Spleen (tissue), 11 donors: ENCODE results near the gene NCOA4. TPM values are rescaled to one million over a fixed set of nuclear protein-coding genes. Genes with fewer than 3 reads are reported as not detected.

ENCODE experiments used
- DNase-seq: peaks from one replicate; pipeline ENCODE4 v3.0.0-alpha.2; 2020
- H3K27ac ChIP-seq, 8 donors: fragments of 200-600 bp; sonication (generic) in 7 of 8; 1 replicate in 4 of 8; 2 replicates in 4 of 8; pipeline versions ENCODE4 v1.5.0 to v1.8.0; 2016 to 2021; ENCODE audit warnings: inconsistent platforms in 4 of 8, mild to moderate bottlenecking in 4 of 8, moderate library complexity in 1 of 8
- H3K27me3 ChIP-seq, 7 donors: fragments of 200-600 bp; sonication (generic) in 6 of 7; replicated peaks in 1 of 7; 1 replicate in 4 of 7; 2 replicates in 3 of 7; pipeline versions ENCODE4 v1.5.0 to v1.8.0; 2016 to 2021; ENCODE audit warnings: inconsistent platforms in 3 of 7, mild to moderate bottlenecking in 1 of 7
- H3K36me3 ChIP-seq, 6 donors: fragments of 200-600 bp; sonication (generic) in 5 of 6; 1 replicate in 4 of 6; 2 replicates in 2 of 6; pipeline versions ENCODE4 v1.5.0 to v1.8.0; 2016 to 2021; ENCODE audit warnings: inconsistent platforms in 2 of 6
- H3K4me1 ChIP-seq, 6 donors: fragments of 200-600 bp; sonication (generic) in 5 of 6; 1 replicate in 3 of 6; 2 replicates in 3 of 6; pipeline versions ENCODE4 v1.5.0 to v1.8.0; 2016 to 2021; ENCODE audit warnings: inconsistent platforms in 3 of 6
- H3K4me3 ChIP-seq, 8 donors: fragments of 200-600 bp; sonication (generic) in 7 of 8; 1 replicate in 4 of 8; 2 replicates in 4 of 8; pipeline versions ENCODE4 v1.5.0 to v1.8.0; 2016 to 2021; ENCODE audit warnings: inconsistent platforms in 4 of 8, mild to moderate bottlenecking in 4 of 8, moderate library complexity in 2 of 8
- H3K9me3 ChIP-seq, 8 donors: fragments of 200-600 bp; sonication (generic) in 7 of 8; 1 replicate in 4 of 8; 2 replicates in 4 of 8; pipeline versions ENCODE4 v1.5.0 to v1.8.0; 2016 to 2021; ENCODE audit warnings: inconsistent platforms in 4 of 8
- CTCF ChIP-seq, 11 experiments: fragments of 200-600 bp in 7 of 11; fragments of 450-650 bp in 4 of 11; sonication (generic) in 4 of 11; IDR thresholded peaks in 8 of 11; conservative IDR thresholded peaks in 3 of 11; 1 replicate in 7 of 11; 2 replicates in 4 of 11; pipeline versions ENCODE4 v1.4.0 to v1.8.0; 2016 to 2021; ENCODE audit warnings: antibody characterized with exemption in 11 of 11, inconsistent platforms in 4 of 11, mild to moderate bottlenecking in 1 of 11
- POLR2A ChIP-seq, 3 donors: fragments of 450-650 bp; IDR thresholded peaks; one replicate each; pipeline ENCODE4 v1.5.1; 2017; ENCODE audit warnings: antibody characterized with exemption in 3 of 3, mild to moderate bottlenecking in 1 of 3
- POLR2AphosphoS5 ChIP-seq, 3 donors: sonication (generic); formaldehyde crosslinking; IDR thresholded peaks; one replicate each; pipeline ENCODE4 v1.5.1; 2017; ENCODE audit warnings: antibody characterized with exemption in 3 of 3
- WGBS, 5 donors: extraction: QIAGEN DNeasy Blood & Tissue Kit in 3 of 5; methylation state at CpG; one replicate each; pipeline versions ENCODE4 v1.1.5 to v1.1.7; 2013 to 2018; 5-methylcytosine and 5-hydroxymethylcytosine counted together
- intact Hi-C: fragments of 100-400 bp; cut with DNase I; formaldehyde crosslinking; loops from one replicate; pipeline ENCODE4 v1.15.0; 2023; ENCODE audit warnings: low total_unique reads
- polyA plus RNA-seq, 3 donors: library from polyadenylated mRNA; stranded (reverse); fragments of 200-250 nt; gene quantifications; one replicate each; pipeline ENCODE4 v1.2.1, GENCODE V29; 2013
- total RNA-seq, 7 donors: library from RNA; depleted of rRNA in 3 of 7; stranded (reverse); fragments of >200 nt in 3 of 7; fragmentation: NEBNext Ultra II Directional in 4 of 7; extraction: Animal tissue kit (Norgen Biotek cat#: 25700) in 4 of 7; gene quantifications; one replicate each; pipeline versions ENCODE4 v1.1.0 to v1.2.1, GENCODE V29; 2016 to 2021
- donor health status: healthy with polysubstance abuse.
- donor health status: DM: no; HTN: no; CAD: no; lungs with moderate emphysema.
- donor health status: DM: no; HTN: no; CAD: no.
- donor health status: Bipolar disorder and iron deficiency.
- donor health status: healthy.
- donor health status: DM: no; HTN: no; CAD: no.
- donor health status: DM: yes; HTN: yes; CAD: no.

Gene NCOA4
- total and polyA plus RNA-seq, 10 donors: 39.3 to 352 (median 255) TPM

DNA sequence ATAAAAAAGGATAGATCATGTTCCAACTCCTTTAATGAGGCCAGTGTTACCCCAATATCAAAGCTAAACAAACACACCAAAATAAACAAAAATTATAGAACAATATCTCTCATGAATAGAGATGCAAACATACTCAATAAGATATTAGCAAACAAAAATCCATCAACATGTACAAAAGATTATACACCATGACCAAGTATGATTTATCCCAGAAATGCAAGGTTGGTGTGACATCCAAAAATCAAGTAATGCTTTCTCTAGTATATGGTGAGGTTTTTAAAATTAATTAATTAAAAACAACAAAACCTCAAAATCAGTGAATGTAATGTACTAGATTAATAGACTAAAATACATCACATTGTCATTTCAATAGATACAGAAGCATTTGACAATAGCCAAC is 26.6 kb upstream of the NCOA4 start:
- H3K36me3 ChIP-seq: no peaks in the 10 kb centered on the region
- H3K9me3 ChIP-seq: peaks cover 0 to 20% (median 15%) of the 10 kb centered on the region in 8 donors
- intact Hi-C loops: no loop called here
- no peak for DNase-seq
- peaks cover 0 to 5% (median 0%) of the 10 kb centered on the region in 6 donors for H3K4me1 ChIP-seq
- no peaks in the 10 kb centered on the region for H3K27me3 ChIP-seq
- TF ChIP-seq CTCF (IDR thresholded peaks at IDR 0.05 in 8 of 11, conservative IDR thresholded peaks at IDR 0.05 in 3 of 11) (no peak), POLR2AphosphoS5 (IDR thresholded peaks at IDR 0.05) (no peak), POLR2A (IDR thresholded peaks at IDR 0.05) (no peak)
- no peak overlapping the region for H3K27ac ChIP-seq
- no peak overlapping the region for H3K4me3 ChIP-seq

DNA sequence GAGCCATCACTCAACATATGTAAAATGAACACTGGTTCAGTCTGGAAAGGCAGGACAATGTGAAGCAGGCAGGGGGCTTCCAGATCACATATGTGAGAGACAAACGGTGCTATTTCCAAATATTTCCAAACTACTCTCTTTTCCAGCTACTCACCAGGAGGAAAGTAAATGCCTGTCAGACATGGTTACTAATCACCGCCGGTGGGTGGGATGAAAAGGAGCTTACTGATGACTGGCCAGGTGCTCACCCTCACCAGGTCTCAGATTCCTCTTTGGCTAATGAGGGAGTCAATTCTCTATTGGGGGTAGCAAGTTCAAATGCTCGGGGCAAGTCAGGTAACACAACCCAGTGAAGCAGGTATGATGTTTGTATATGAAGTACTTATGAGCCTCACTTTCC is 25.3 kb upstream of the NCOA4 start:
- Histone ChIP-seq H3K27ac (no peak overlapping the region), H3K27me3 (peaks cover 0 to 5% (median 0%) of the 10 kb centered on the region in 7 donors), H3K36me3 (no peaks in the 10 kb centered on the region), H3K9me3 (peaks cover 0 to 20% (median 15%) of the 10 kb centered on the region in 8 donors), H3K4me1 (peaks cover 0 to 5% (median 0%) of the 10 kb centered on the region in 6 donors), H3K4me3 (no peak overlapping the region)
- intact Hi-C loops: no loop called here
- 75 to 93% (median 90%) methylated on average over 4 of the region's 4 CpGs for WGBS, 5 donors
- TF ChIP-seq CTCF (IDR thresholded peaks at IDR 0.05 in 8 of 11, conservative IDR thresholded peaks at IDR 0.05 in 3 of 11): no peak
- TF ChIP-seq POLR2A (IDR thresholded peaks at IDR 0.05): no peak
- no peak for TF ChIP-seq POLR2AphosphoS5 (IDR thresholded peaks at IDR 0.05)
- DNase-seq: no peak

DNA sequence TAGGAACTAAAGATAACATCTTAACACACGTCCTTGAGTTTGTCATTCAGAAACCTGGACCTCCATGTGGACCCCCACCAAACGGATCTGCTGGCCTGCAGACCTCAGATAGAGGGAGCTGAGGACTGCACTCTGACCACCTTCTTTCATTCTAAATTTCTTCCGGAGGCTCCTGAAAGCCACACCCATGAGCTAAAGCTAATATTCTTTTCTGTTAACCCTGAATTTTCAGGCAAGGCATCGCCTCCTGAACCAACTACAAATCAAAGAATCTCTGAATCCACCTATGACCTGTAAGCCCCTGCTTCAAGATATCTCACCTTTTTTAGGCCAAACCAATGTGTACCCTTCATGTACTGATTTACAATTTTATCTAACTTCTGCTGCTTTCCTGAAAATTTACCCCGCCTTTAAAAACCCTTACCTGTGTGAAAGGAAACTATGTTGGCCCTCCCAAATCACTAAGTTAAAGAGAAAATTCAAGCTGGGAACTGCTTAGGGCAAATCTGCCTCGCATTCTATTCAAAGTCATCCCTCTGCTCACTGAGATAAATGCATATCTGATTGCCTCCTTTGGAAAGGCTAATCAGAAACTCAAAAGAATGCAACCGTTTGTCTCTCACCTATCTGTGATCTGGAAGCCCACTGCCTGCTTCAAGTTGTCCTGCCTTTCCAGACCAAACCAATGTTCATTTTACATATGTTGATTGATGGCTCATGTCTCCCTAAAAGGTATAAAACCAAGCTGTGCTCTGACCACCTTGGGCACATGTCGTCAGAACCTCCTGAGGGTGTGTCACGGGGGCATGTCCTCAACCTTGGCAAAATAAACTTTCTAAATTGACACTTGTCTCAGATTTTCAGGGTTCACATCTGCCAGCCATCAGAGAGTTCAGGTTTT is 23.4 kb upstream of the NCOA4 start:
- TF ChIP-seq POLR2AphosphoS5 (IDR thresholded peaks at IDR 0.05) (no peak), CTCF (IDR thresholded peaks at IDR 0.05 in 8 of 11, conservative IDR thresholded peaks at IDR 0.05 in 3 of 11) (no peak), POLR2A (IDR thresholded peaks at IDR 0.05) (no peak)
- no peaks in the 10 kb centered on the region for H3K36me3 ChIP-seq
- H3K27me3 ChIP-seq: peaks cover 0 to 5% (median 0%) of the 10 kb centered on the region in 7 donors
- H3K4me3 ChIP-seq: no peak overlapping the region
- 71 to 82% (median 73%) methylated on average over 9 of the region's 9 CpGs for WGBS, 5 donors
- no peak for DNase-seq
- intact Hi-C loops: no loop called here
- H3K27ac ChIP-seq: no peak overlapping the region
- H3K9me3 ChIP-seq: peaks cover 0 to 20% (median 15%) of the 10 kb centered on the region in 8 donors
- peaks cover 0 to 5% (median 0%) of the 10 kb centered on the region in 6 donors for H3K4me1 ChIP-seq

DNA sequence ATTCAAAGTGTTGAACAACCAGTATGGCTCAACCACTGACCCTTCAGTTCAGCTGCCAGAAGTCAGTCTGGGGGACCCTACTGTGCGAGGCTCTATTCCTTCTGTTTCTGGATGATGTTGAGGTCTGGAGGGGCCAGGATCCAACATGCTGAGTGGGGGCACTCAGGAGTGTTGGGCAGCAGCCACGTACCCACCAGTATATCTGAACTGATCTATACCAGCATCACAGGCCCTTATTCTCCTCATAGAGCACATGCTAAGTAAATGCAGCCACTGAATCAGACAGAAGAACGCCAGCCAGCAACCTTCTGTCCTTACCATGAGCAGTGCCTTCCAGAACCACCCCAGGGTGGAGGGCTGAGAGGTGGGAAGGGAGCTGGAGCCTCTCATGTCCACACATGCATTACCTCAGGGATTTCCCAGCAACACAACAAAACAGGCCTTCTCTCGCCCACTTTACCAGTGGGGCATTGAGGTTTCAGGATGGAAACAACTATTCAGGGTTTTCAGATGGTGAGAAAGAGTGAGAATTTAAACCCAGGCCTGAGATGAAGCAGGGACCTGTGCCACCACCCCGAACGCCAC is 22.5 kb upstream of the NCOA4 start:
- DNase-seq: no peak
- Histone ChIP-seq H3K9me3 (peaks cover 0 to 17% (median 14%) of the 10 kb centered on the region in 8 donors), H3K36me3 (no peaks in the 10 kb centered on the region), H3K27ac (no peak overlapping the region), H3K27me3 (peaks cover 0 to 5% (median 0%) of the 10 kb centered on the region in 7 donors), H3K4me1 (peaks cover 0 to 5% (median 0%) of the 10 kb centered on the region in 6 donors), H3K4me3 (no peak overlapping the region)
- TF ChIP-seq POLR2A (IDR thresholded peaks at IDR 0.05): no peak
- no peak for TF ChIP-seq CTCF (IDR thresholded peaks at IDR 0.05 in 8 of 11, conservative IDR thresholded peaks at IDR 0.05 in 3 of 11)
- TF ChIP-seq POLR2AphosphoS5 (IDR thresholded peaks at IDR 0.05): no peak
- WGBS, 5 donors: 80 to 91% (median 89%) methylated on average over 6 of the region's 6 CpGs
- intact Hi-C loops: no loop called here
